Activated T-cell treated with anti-CD3 and anti-CD28 coated beads, Interleukin-2, amount 50 U/mL, for 24 hours (primary cell): Measurements from ENCODE around the gene CDH8.

ENCODE experiments used
- DNase-seq: peaks from one replicate; pipeline ENCODE4 v3.0.0-alpha.2; 2020
- H3K27ac Mint-ChIP-seq: 2 replicates; pipeline ENCODE4 v1.8.0; 2020; ENCODE audit warnings: mild to moderate bottlenecking, mixed read lengths
- H3K27me3 Mint-ChIP-seq: 2 replicates; pipeline ENCODE4 v1.8.0; 2020; ENCODE audit warnings: mixed read lengths
- H3K36me3 Mint-ChIP-seq: 2 replicates; pipeline ENCODE4 v1.8.0; 2020; ENCODE audit warnings: low read depth, mixed read lengths
- H3K4me1 Mint-ChIP-seq: 2 replicates; pipeline ENCODE4 v1.8.0; 2020; ENCODE audit warnings: low read depth, mixed read lengths
- H3K4me3 Mint-ChIP-seq: 2 replicates; pipeline ENCODE4 v1.8.0; 2020; ENCODE audit warnings: mild to moderate bottlenecking, moderate library complexity, mixed read lengths
- H3K9me3 Mint-ChIP-seq: 2 replicates; pipeline ENCODE4 v1.8.0; 2020; ENCODE audit warnings: mixed read lengths

CDH8 gene

DNA sequence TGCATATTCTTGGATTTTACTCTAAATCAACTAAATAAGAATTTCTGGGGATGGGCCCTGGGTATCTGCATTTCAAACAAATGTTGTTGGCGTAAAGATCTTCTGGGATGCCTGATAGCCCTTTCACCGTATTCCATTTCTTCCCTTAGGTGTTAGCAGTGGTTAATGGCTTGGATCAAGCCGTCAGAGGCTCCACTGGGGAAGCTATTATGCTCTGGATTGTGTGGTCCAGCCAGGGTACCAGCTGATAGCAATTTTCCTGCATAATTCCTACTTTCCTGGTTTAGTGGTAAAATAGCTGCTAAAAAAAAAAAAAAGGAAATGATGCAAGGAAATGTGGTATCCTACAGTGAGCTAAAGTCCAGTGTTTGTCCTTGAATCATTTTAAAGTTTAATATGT is 365.1 kb downstream of the CDH8 start:
- DNase-seq, result no peak
- Mint-ChIP-seq H3K27me3 (no peaks in the 10 kb centered on the region), H3K9me3 (peaks cover 25% of the 10 kb centered on the region), H3K4me1 (no peaks in the 10 kb centered on the region), H3K4me3 (no peak overlapping the region), H3K27ac (no peak overlapping the region), H3K36me3 (no peaks in the 10 kb centered on the region)

DNA sequence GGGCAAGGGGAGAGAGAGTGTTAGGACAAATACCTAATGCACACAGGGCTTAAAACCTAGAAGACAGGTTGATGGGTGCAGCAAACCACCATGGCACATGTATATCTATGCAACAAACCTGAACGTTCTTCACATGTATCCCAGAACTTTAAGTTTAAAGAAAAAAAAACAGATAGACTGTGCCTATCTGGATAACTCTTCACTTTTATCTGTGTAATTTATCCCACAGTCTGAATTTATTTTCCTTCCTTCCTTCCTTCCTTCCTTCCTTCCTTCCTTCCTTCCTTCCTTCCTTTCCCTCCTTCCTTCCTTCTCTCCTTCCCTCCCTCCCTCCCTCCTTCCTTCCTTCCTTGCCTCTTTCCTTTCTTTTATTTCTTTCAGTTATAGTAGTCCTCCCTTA is 370.7 kb downstream of the CDH8 start:
- Mint-ChIP-seq H3K36me3 (no peaks in the 10 kb centered on the region), H3K9me3 (peaks cover 25% of the 10 kb centered on the region), H3K27me3 (no peaks in the 10 kb centered on the region), H3K27ac (no peak overlapping the region), H3K4me3 (no peak overlapping the region), H3K4me1 (no peaks in the 10 kb centered on the region)
- DNase-seq, result no peak

DNA sequence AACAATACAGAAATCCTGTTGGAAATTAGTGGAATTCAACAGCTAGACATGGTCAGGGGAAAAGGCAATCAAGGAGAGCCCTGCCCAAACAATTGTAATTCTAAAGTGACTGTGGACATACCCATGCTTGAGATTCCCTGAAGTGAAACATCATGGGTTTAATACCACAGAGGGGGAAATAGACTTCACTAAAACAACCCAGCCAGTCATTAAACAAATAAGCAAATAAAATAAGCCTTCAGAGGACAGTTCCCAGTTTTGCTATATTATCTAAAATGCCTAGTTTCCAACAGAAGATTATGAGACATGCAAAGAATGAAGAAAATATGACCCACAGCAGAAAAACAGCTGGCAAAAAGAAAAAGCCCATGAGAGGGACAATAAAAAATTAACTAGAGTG is 376.3 kb downstream of the CDH8 start:
- DNase-seq, result no peak
- H3K4me3 Mint-ChIP-seq, result no peak overlapping the region
- peaks cover 21% of the 10 kb centered on the region for H3K9me3 Mint-ChIP-seq
- H3K27ac Mint-ChIP-seq, result no peak overlapping the region
- no peaks in the 10 kb centered on the region for H3K4me1 Mint-ChIP-seq
- H3K36me3 Mint-ChIP-seq, result no peaks in the 10 kb centered on the region
- H3K27me3 Mint-ChIP-seq, result no peaks in the 10 kb centered on the region

DNA sequence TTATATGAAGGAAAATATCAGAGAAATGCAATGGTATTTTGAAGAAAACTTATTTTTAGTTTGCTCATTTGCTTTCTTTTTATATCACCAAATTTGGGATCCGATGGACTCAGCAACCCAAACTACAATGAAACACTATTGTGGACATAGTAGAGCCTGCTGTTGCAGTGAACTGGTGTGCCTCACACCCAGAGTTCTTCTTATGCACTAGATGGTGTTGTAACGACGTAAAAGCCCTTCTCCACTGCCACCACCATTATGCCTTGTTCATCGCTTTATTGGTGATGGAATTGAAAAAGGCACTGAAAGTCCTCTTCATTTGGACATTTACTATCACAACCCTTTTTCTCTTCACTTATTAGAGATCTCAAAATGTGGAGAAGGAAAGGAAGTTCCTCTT is 381.3 kb downstream of the CDH8 start:
- Mint-ChIP-seq H3K4me1 (no peaks in the 10 kb centered on the region), H3K27me3 (no peaks in the 10 kb centered on the region), H3K4me3 (no peak overlapping the region), H3K36me3 (no peaks in the 10 kb centered on the region), H3K27ac (no peak overlapping the region), H3K9me3 (peaks cover 25% of the 10 kb centered on the region)
- DNase-seq, result no peak

DNA sequence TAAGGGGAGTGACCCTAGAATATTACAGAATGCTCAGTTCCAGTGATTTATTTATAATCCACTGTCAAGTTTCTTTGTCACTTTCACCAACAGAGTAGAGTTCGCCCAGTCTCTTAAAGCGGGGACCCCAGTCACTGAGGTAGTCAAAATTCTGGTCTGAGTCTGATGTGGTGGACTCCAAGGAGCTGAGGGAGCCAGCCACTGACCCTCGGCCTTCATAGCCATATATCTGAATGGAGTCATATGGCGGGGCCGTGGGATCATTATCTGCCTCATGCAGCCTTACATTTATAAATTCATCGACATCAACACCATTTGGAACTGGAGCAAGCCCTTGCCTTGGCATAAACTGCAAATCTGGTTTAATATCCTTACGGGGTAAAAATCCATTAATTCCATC is 382.7 kb downstream of the CDH8 start:
- no peak for DNase-seq
- no peaks in the 10 kb centered on the region for H3K36me3 Mint-ChIP-seq
- H3K4me3 Mint-ChIP-seq, result no peak overlapping the region
- H3K27me3 Mint-ChIP-seq, result no peaks in the 10 kb centered on the region
- no peak overlapping the region for H3K27ac Mint-ChIP-seq
- no peaks in the 10 kb centered on the region for H3K4me1 Mint-ChIP-seq
- H3K9me3 Mint-ChIP-seq, result peaks cover 28% of the 10 kb centered on the region

DNA sequence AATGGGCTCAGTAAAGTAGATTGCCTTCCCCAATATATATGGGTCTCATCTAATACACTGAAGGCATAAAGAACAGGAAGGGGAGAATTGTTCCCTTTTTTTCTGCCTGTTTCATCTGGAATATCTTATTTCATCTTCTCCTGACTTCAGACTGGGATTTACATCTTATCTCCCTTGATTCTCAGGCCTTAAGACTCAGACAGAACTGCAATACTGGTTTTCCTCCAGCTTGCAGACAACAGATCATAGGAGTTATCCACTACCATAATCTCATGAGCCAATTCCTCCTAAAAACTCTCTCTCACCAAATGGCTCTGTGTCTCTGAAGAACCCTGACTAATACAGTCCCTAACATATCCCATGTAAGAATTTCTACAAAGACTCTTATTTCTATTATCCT is 390.7 kb downstream of the CDH8 start:
- Mint-ChIP-seq H3K4me3 (no peak overlapping the region), H3K4me1 (no peaks in the 10 kb centered on the region), H3K27me3 (no peaks in the 10 kb centered on the region), H3K27ac (no peak overlapping the region), H3K9me3 (peaks cover 30% of the 10 kb centered on the region), H3K36me3 (no peaks in the 10 kb centered on the region)
- no peak for DNase-seq

DNA sequence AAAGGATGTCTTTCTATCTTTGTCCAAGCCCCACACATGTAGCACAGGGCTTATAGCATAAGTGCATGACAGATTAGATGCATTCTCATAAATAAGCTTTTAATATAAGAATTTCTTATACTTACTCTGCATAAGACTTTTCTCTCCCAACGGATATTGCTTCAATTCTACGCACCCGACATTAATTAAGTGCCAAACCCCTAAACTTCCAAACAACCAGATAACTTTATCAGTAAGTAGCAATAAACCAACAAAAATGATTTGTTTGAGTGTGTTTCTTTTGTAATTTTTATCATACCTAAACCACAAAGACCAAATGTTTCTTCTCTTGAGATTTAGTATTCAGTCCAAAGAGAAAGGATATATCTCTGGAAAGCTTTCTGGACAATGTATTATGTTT is 391.5 kb downstream of the CDH8 start:
- H3K4me3 Mint-ChIP-seq, result no peak overlapping the region
- no peak for DNase-seq
- H3K36me3 Mint-ChIP-seq, result no peaks in the 10 kb centered on the region
- H3K27me3 Mint-ChIP-seq, result no peaks in the 10 kb centered on the region
- no peaks in the 10 kb centered on the region for H3K4me1 Mint-ChIP-seq
- peaks cover 26% of the 10 kb centered on the region for H3K9me3 Mint-ChIP-seq
- H3K27ac Mint-ChIP-seq, result no peak overlapping the region

DNA sequence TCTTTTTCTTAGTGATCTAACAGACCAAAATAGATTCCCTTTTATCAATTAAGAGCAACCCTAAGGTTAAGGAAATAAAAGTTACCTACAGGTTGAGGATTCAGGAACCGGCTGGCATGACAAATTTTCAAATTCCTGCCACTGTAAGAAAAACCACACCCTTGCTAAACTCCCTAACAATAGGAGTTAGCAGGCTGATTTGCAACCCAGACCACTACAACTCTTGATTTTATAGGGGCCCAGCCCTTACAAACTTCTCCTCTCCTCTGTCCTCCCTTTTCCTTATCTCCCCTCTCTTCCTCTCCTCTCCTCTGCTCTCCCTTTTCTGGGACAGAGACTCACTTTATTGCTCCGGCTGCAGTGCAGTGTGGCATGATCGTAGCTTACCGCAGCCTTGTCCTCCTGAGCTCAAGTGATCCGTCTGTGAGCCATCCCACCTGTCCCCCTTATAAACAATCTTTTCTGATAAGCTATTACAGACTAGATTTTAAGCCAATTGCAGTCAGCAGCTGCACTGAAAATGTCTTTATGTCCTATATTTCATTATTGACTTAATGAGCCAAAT is 418.9 kb downstream of the CDH8 start:
- Mint-ChIP-seq H3K4me3 (no peak overlapping the region), H3K4me1 (no peaks in the 10 kb centered on the region), H3K27me3 (no peaks in the 10 kb centered on the region), H3K27ac (no peak overlapping the region), H3K36me3 (no peaks in the 10 kb centered on the region), H3K9me3 (peaks cover 22% of the 10 kb centered on the region)
- DNase-seq, result no peak

DNA sequence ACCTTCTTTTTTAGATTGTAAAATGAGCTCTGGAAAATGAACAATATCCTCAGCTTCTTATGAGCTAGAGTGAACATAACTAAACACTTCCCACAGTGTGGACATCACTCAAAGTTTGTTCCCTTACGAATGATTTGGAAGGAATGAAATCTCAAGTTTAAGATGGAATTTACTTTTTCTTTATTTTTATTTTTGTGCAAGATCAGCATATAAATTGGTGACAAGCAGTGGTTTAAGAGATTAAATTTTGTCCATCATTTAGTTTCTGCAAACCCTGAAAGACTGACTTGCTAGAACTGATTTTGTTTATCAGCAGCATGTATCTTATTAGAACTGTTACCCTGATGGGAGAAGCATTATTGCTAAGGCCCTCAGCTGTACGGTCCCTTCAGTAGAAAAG is 420.1 kb downstream of the CDH8 start:
- Mint-ChIP-seq H3K9me3 (peaks cover 27% of the 10 kb centered on the region), H3K27me3 (no peaks in the 10 kb centered on the region), H3K27ac (no peak overlapping the region), H3K4me1 (no peaks in the 10 kb centered on the region), H3K36me3 (no peaks in the 10 kb centered on the region), H3K4me3 (no peak overlapping the region)
- no peak for DNase-seq

DNA sequence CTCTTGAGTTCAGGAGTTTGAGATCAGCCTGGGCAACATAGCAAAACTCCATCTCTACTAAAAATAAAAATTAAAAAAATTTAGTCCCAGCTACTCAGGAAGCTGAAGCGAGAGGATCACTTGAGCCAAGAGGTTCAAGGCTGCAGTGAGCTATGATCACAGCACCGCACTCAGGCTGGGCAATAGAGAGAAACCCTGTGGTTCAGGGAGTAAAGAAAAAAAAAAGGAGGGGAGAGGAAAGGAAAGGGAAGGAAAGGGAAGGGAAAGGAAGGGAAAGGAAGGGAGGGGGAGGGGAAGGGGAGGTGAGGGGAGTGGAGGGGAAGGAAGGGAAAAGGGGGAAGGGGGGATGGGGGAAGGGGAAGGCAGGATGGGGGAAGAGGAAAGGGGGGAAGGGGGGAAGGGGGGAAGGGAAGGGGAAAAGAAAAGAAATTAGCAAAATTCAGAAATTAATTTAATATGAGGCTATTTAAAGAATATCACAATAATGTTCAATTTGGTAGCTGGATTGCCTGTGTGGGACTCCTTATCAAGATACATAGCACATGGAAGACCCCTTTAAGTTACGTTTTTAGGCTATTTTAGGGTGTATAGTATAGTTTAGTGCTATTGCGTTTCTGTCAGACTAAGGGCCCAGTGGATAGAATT is 424.3 kb downstream of the CDH8 start:
- H3K4me3 Mint-ChIP-seq, result no peak overlapping the region
- H3K36me3 Mint-ChIP-seq, result no peaks in the 10 kb centered on the region
- H3K27me3 Mint-ChIP-seq, result no peaks in the 10 kb centered on the region
- H3K9me3 Mint-ChIP-seq, result peaks cover 29% of the 10 kb centered on the region
- H3K4me1 Mint-ChIP-seq, result no peaks in the 10 kb centered on the region
- H3K27ac Mint-ChIP-seq, result no peak overlapping the region
- no peak for DNase-seq

DNA sequence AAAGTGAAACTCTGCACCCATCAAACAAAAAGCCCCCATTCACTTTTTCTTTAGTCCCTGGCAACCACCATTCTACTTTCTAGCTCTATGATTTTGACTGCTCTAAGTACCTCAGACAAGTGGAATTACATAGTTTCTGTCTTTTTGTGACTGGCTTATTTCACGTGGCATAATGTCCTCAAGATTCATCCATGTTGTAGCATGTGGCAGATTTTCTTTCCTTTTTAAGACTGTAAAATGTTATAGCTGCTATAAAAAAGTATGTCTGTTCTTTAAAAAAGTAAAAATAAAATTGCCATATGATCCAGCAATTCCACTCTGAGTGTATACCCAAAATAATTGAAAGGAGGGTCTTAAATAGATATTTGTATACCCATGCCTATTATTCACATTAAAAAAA is 429.7 kb downstream of the CDH8 start:
- Mint-ChIP-seq H3K27me3 (no peaks in the 10 kb centered on the region), H3K27ac (no peak overlapping the region), H3K4me3 (no peak overlapping the region), H3K36me3 (no peaks in the 10 kb centered on the region), H3K4me1 (no peaks in the 10 kb centered on the region), H3K9me3 (peaks cover 36% of the 10 kb centered on the region)
- DNase-seq, result no peak
